ENCODE data around the gene TMC4.

The TMC4 gene

DNA sequence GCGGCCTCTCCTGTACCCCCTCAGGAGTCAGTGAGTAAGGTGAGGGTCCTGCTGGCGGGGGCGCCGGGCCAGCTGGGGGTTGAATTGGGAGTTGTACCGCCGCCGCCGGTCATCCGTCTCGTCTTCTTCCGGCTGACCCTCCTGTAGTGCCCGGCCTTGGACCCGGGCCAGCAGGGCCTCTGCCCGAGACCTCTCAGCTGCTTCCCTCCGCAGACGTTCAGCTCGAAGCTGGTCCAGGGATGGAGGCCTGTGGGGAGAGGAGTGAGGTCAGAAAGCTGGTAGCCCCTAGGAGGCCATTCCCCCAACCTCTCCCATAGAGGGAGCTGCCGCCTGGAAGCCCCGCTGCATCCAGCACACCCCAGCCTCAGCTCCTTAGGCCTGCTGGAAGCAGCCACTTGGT lies 17.3 kb downstream of the TMC4 start:
- DNase-seq (ENCODE audit: low spot score), result no peak

DNA sequence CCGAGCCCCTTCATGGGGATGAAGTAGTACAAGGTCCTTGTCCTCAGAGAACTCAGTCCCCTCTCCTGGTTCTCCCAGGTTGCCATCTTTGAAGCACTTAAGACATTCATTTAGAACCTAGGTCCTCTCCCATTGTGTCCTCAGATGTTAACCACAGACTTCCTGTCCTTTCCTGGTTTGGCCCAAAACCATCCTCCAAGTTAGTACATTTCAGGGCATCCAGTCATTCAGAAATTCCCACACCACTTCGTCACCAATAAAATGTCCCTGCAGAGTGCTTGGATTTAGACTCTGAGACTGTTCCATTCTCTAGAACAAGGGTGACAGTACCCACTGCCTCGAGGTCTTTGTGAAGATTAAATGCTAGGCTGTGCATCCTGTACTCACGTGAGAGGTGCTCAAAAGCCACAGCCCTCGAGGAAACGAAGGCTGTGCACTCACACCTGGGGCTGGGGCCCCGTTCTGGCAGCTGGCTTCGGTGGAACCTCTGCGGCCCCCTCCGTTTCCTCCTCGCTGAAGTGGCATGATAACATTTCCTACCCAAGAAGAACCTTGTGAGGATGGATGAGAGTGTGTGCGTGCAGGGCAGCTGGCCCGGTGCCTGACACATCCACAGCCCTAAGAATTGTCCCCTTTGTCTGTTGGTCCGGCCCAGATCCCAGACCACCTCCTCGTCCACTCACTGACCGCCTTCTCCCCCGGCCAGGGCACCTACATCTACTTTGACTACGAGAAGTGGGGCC lies 18.2 kb downstream of the TMC4 start:
- no peak for DNase-seq (ENCODE audit: low spot score)

DNA sequence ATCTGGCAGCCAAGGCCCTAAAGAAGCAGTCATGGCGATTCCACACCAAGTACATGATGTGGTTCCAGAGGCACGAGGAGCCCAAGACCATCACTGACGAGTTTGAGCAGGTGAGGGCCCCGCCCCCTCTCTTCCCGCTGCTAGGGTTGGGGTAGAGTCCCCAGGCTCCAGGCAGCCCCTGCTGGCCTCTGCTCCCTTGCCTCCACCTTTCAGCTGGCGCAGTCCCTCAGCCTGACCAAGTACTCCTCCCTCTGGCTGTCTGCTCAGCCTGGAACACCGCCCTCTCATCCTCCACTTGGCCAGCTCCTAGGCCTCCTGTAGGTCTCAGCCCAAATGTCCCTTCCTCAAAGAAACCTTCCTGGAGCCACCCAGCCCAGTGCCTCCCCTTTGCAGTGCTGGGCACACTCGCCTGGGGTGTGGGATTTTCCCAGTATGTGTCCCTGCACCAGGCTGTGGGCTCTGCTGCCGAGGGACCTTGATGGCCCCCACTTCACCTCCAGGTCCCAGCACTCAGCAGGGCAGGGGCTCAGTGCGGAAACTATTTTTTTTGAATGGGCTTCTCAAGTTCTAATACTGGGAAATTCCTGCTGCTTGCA lies 19.1 kb downstream of the TMC4 start:
- DNase-seq (ENCODE audit: low spot score), result no peak

DNA sequence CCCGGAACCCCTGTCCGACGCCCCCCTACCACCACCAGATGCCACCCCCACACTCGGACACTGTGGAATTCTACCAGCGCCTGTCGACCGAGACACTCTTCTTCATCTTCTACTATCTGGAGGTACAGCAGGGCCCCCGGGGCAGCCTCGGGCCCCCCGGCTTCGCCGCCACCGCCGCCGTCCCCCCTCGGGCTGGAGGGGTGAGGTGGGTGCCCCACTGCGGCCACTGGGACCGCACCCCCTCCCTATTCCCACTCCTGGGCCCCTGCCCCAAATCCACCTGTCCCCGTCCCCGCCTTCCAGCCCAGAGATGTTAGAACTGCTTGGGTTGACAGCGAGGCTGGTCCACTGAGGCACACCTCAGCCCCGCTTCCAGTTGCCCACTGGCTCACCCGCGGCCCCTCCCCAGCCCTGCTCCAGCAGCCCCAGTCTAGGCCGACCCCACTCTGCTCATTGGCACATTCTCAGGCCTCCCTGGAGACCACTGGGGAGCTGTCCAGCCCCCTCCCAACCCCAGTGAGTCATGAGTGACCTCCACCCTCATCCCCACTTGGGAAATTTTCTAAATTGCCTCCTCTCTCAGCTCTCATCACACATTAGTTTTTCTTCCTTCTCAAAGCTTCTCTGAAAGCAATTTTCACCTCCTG lies 20.0 kb downstream of the TMC4 start:
- DNase-seq (ENCODE audit: low spot score), result no peak

DNA sequence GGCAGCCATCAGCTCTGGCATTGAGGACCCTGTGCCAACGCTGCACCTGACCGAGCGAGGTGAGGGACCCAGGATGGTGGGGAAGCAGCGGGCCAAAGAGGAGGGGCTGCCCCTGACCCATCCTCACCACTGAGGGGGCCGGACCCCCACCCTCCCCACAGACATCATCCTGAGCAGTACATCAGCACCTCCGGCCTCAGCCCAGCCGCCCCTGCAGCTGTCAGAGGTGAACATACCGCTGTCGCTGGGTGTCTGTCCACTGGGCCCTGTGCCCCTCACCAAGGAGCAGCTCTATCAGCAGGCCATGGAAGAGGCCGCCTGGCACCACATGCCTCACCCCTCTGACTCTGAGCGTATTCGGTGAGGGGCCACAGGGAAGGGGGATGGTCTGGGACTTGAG lies 20.7 kb downstream of the TMC4 start:
- DNase-seq (ENCODE audit: low spot score), result no peak

DNA sequence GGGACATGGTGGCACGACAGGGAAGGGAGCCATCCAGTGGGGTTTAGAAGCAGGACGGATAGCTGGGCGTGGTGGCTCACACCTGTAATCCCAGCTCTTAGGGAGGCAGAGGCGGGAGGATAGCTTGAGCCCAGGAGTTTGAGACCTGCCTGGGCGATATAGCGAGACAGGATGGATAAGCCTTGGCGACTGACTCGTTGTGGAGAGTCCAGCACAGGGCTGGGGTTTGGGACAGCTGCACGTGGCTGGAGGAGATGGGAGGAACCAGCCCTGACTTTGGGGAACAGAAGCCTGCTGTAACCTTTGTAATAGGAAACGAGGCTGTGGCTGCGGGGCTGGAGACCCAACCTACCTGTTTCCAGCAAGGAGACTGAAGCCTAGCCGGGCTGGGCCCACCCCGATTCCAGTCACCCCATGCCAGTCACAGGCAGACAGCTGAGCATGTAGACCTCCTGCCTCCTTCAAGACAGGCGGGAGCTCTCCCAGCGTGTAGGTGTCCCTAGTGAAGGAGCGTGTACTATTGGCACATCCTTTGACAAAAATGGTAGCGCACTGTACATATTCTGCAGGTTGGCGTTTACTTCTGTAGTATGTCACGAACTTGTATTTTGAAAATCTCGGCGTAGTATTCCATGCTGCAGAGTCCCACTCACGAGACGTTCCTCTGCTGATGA lies 21.5 kb downstream of the TMC4 start:
- DNase-seq (ENCODE audit: low spot score), result no peak

DNA sequence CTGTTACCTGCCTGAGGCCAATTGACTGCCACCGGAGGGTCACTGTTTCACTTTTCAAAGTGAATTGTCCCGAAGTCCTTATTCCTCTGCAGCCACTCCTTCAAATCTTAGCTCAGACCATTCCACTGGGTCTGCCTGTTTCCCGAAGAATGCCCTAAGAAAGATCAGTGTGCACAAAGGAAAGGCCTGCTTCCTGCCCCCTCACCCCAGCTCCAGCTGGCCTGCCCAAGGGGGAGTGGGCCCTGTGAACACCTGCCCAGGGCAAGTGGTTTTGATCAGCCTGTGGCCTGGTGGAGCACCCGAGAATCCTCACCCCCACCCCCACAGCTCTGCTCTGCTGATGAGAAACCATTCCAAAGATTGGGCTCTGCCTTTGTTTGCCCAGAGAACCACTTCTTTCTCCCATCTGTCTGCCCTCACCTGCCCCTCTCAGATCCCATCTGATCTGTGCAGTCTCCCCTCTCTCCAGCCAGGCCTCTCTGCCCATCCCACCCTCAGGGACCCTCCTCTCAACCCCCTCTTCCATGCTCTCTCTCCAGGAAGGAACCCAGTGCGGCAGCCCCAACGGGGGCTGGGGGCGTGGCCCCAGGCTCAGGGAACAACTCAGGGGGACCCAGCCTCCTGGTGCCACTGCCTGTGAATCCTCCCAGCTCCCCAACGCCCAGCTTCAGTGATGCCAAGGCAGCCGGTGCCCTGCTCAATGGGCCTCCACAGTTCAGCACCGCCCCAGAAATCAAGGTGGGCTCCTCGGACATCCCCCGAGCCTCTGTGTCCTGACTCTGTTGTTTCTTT lies 23.7 kb downstream of the TMC4 start:
- no peak for DNase-seq (ENCODE audit: low spot score)

DNA sequence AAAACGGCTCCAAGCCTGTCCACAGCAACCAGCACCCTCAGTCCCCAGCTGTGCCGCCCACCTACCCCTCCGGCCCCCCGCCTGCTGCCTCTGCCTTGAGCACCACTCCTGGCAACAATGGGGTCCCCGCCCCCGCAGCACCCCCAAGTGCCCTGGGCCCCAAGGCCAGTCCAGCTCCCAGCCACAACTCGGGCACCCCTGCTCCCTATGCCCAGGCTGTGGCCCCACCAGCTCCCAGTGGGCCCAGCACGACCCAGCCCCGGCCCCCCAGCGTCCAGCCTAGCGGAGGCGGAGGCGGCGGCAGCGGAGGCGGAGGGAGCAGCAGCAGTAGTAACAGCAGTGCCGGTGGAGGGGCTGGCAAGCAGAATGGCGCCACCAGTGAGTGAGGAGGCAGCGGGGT lies 24.8 kb downstream of the TMC4 start:
- no peak for DNase-seq (ENCODE audit: low spot score)

DNA sequence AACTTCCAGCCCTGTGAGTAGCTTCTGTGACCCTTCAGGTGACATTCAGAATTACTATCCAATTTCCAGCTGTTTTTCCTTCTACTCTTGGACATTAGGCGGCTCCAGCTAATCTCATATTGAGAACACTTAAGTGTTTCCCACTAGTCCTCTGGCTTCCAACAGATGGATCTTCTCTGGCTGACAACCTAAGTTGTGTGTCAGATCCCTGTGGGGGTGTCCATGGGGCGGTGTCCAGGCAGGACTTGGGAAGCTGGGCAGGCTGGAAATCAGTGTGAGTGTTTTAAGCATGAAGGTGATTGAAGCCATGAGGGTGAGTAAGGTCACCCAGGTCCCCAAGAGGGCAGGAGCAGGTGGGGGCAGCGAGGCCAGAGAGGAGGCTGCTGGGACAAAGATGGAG lies 25.3 kb downstream of the TMC4 start:
- DNase-seq (ENCODE audit: low spot score), result no peak

DNA sequence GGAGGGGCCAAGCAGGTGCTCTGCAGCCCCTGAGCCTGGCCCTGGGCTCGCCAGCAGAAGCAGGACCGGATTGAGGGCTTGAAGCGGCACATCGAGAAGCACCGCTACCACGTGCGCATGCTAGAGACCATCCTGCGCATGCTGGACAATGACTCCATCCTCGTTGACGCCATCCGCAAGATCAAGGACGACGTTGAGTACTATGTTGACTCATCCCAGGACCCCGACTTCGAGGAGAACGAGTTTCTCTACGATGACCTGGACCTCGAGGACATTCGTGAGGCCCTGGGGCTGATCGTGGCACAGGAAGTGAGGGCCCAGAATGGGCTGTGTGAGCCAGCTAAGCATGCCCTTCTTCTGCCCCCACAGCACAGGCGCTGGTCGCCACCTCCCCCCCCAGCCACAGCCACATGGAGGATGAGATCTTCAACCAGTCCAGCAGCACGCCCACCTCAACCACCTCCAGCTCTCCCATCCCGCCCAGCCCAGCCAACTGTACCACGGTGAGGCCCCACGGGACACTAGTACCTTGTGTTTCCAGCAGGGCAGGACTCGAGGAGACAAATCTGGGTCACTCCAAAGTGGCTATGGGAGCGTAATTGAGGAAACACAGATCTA lies 27.3 kb downstream of the TMC4 start:
- DNase-seq (ENCODE audit: low spot score), result no peak

DNA sequence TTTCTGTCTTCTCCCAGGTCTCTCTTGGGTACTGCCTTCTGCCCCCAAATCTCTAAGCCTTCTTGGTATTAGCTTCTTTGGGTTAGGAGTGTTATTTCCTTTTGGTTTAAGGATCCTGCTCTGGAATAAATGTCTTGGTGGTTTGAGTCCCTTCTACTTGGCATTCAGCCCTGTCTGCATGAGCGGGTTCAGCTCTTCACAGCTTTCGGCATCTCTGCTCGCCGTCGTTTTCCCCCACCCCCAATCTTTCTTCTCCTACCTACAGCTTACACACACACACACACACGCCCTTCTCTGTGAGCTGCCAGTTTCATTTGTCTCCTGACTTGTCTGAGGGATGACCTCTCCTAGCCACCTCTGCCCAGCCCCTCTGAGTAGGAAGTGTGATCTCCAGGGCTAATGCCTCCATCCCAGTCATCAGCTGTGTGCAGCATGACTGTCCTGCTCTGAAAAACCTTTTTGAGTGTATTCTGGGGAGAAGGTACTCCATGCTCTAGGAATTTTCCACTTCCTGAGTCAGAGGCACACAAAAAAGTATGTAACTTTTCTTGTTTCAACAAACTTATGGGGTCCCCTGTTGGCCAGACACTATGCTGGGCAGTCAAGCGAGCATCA lies 30.7 kb downstream of the TMC4 start:
- DNase-seq (ENCODE audit: low spot score), result no peak

DNA sequence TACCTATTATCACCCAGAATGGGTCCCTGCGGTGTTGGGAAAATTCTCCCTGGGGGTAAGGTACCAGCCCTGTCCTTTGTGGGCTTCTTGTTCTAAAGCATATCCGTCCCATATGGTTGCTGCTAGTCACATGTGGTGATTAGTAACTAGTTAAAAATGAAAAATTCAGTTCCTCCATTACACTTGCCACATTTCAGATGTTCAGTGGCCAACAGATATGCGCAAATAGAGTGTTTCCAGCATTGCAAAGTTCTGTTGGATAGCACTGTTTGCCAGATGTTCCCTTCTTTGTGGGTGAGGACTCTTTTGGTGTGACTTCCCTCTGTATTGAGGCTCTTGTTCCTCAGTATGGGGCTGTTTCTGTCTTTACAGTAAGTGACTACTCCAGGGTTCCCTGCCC lies 31.6 kb downstream of the TMC4 start:
- DNase-seq (ENCODE audit: low spot score), result no peak

DNA sequence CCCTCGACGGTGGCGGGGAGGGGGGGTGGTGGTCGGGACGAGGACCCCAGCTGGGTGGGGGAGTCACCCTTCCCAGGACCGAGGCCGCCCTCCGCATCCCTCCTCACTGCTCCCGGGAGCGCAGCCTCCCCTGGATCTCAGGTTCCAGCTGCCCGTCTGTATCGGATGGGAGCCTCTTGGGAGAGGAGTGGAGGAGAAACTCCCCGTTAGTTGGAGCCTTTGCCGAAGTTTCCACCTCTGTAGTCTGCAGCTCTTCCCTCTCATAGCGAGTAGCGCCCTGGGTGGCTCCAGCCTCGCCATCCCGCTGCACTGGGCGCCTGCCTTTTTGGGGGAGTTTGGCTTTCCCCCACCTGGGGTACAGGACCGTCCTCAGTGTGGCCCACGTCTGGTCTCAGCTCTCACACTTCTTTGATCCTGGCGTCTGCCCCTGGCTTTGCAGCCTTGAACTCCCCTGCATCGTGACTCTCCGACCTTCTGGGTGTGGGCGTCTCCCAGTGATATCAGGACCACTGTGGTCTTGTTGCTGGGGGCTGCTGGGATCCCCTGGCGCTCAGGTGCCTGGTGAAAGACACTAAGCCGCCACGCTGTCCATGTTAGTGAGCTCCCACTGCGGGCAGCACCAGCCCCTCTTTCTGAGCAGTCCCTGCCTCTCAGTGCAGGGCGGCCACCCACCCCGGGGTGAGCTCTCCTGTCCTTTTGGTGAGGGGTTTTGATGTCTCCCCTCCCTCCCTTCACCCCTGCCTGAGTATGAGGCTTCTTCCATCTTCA lies 34.3 kb downstream of the TMC4 start:
- DNase-seq (ENCODE audit: low spot score), result no peak

DNA sequence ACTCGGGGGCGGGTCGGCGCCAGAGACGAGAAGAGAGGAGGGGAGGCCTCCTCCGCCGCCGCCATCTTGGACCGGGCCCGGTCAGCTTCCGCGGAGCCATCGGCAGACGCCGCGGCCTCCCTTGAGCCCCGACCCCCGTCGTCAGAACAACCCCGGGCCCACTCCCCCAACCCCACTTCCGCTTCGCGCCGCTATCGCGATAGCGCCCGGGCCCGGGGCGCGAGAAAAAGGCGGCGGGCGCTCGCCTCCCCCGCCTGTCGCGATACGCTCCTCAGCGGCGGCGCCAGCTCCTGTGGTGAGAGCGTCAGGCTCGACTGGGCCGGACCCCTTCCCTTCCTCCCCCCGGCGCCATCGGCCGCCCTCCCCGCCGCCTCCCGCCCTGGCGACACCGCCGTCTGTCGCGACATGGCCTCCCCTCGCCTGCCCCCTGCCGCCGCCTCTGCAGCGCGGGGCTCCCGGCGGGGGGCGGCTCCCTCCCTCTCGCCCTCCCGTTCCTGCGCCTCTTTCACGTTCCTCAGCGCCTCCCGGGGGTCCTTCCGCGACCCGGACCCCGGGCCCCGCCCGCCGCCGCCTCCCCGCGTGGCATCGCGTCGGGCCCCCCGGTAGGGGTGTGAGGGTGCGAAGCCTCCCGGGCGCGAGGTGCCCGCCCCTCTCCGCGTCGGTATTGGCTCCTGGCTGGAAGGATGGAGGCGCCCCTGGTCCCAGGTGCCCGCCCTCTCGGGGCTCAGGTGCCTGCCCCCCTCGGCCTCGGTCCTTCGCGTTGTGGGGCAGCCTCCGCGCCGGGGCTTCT lies 35.1 kb downstream of the TMC4 start, which contains the start of gene CNOT3:
Gene CNOT3 (plus strand): TSS at position 64 of the 790 bp plus-strand sequence. CDS start 5,217 bp downstream, outside the sequence.
- DNase-seq (ENCODE audit: low spot score), result no peak

DNA sequence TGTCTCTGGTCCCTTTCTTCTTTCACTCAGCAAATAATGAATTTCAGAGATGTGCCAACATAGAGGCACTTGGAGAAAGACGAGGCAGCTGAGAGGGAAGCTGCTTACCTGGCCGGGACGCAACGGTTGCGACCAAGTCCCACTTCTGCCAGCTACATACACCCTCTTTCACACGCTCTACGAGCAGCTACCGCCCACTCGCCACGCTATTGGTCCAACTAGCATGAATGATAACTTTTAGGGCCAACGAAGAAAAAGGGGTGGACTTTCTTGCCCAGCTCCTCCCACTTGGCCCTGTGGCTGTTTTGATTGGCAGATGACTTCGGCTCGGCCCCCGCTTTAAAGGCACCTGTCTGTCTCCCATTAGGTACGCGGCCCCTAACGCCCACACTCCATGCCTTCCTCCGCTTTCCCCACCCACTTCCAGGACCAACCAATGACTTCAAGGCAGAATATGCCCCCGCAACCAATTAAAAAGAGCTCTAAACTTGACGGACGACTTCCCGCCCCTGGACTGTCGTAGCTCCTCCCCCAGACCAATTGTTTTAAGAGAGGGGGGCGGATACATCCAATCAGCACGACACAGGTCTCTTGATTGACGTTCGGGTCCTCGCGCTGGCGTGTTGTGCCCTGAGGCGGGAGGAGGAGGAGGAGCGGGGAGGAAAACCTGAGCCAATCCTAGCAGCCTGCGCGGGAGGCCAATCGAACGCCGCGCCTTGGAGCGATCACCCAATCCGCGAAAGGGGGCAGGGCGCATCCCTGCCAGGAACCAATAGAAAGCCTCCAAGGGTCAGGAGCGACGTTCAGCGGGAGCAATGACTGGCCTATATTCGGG lies 35.9 kb downstream of the TMC4 start:
- peak; percentile 99 for DNase-seq (ENCODE audit: low spot score)

DNA sequence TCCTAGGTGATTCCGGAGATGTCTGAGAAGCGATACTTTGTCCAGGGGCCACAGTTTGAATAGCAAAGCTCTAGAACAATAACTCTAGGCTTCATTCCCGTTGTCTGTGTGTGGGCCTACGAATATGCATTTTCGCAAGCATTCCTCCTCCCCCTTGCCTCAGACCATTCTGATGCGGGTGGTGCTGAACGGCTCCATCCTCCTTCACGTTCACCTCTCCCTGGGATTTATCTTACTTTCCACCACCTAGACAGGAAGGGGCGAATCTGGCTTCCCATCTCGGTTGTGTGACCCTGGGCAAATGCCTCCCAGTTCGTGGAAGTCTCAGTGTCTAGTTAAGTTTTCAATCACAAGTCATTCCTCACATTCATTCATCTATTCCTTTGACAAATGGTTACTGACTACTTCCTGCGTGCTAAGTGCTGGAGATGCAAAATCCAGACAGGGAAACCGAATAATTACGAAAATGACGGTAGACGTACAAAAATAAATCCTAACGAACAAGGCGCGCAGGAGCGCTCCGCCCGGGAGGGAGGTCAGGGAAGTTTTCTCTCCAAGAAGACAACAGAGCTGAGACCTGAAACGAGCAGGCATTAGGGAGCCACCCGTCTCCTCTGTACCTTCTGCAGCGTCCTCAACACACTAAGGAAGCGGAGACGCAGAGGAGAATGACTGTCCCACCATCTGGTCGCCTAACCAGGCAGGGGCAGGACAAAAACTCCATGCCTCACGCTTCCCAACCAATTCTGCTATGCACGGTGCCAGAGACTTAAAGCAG lies 36.7 kb downstream of the TMC4 start:
- DNase-seq (ENCODE audit: low spot score), result no peak

DNA sequence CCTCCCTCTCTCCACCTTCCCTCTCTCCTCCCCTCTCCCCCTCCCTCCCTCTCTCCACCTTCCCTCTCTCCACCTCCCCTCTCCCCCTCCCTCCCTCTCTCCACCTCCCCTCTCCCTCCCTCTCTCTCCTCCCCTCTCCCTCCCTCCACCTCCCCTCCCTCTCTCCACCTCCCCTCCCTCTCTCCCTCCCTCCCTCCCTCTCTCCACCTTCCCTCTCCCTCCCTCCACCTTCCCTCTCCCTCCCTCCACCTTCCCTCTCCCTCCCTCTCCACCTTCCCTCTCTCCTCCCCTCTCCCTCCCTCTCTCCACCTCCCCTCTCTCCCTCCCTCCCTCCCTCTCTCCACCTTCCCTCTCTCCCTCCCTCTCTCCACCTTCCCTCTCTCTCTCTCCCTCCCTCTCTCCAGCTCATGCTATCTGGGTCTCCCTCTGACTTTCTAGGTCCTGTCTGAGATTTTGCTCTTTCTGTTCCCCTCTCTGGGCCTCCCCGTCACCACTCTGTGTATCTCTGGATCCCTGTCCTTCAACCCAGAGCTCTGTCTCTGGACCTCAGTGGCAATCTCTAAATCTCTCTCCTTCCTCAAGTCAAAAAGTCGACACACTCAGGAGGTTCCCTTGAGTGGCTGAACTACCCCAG lies 38.9 kb downstream of the TMC4 start:
- DNase-seq (ENCODE audit: low spot score), result no peak

Measured in SK-N-DZ (cell line).